K562 treated with DMSO at 1 percent for 48 hours (cell line): ENCODE data around the gene COX6B2. TPM values are rescaled to one million over a fixed set of nuclear protein-coding genes. Genes with fewer than 3 reads are reported as not detected.

Source experiments
- total RNA-seq: library from RNA; unstranded; fragments of 300-600 nt; gene quantifications from 2 replicates; pipeline ENCODE4 v1.2.3, GENCODE V29; 2022; ENCODE audit warnings: low replicate concordance; ENCODE audit errors: extremely low read depth

Gene COX6B2
- total RNA-seq = not detected in 2 replicates

GRCh38 chr19:55354698-55355212 is at the start of gene COX6B2:
COX6B2 (minus strand) TSS chr19:55354719; CDS start chr19:55354521, 198 bp downstream.

GRCh38 chr19:55385724-55386492 is 31.4 kb upstream of the COX6B2 start, which contains the start of gene RPL28:
RPL28 (plus strand) TSS chr19:55385932; CDS start chr19:55386358, 426 bp downstream.

GRCh38 chr19:55384131-55384919 is 29.8 kb upstream of the COX6B2 start, which contains the start of gene TMEM238:
TMEM238 (minus strand) TSS chr19:55384292; CDS start chr19:55384259, 33 bp downstream.

GRCh38 chr19:55376241-55376933 is 21.9 kb upstream of the COX6B2 start, which contains the start of gene TMEM190:
TMEM190 (plus strand) TSS chr19:55376826; CDS start chr19:55376854, 28 bp downstream.

GRCh38 chr19:55370305-55370988 is 15.9 kb upstream of the COX6B2 start, which contains the start of gene IL11:
IL11 (minus strand) TSS chr19:55370463; CDS start chr19:55370310, 153 bp downstream.

GRCh38 chr19:55362990-55363716 is 8.6 kb upstream of the COX6B2 start, which contains the start of gene GARIN5B:
GARIN5B (minus strand) TSS chr19:55363260; CDS start chr19:55363066, 194 bp downstream.

GRCh38 chr19:55339105-55339888 is 15.2 kb downstream of the COX6B2 start, which contains the start of gene KMT5C:
KMT5C (plus strand) TSS chr19:55339876; CDS start chr19:55341937, 2,061 bp downstream.

GRCh38 chr19:55325172-55325571 is 29.3 kb downstream of the COX6B2 start, which contains the start of gene TMEM150B:
TMEM150B (minus strand) TSS chr19:55325341; CDS start chr19:55321036, 4,305 bp downstream.

Other genes starting within 250 kb of the COX6B2 start
- gene PPP1R12C, start 237.1 kb downstream of the COX6B2 start, total RNA-seq = not detected in 2 replicates
- gene TNNT1, start 205.5 kb downstream of the COX6B2 start, total RNA-seq = not detected in 2 replicates
- not detected in 2 replicates for gene TNNI3, start 197.0 kb downstream of the COX6B2 start, total RNA-seq
- gene DNAAF3, start 188.1 kb downstream of the COX6B2 start, total RNA-seq = not detected in 2 replicates
- not detected in 2 replicates for gene SYT5, start 174.4 kb downstream of the COX6B2 start, total RNA-seq
- gene PTPRH, start 145.2 kb downstream of the COX6B2 start, total RNA-seq = not detected in 2 replicates
- gene TMEM86B, start 126.0 kb downstream of the COX6B2 start, total RNA-seq = not detected in 2 replicates
- gene PPP6R1, start 95.7 kb downstream of the COX6B2 start, total RNA-seq = 133 TPM in 1 of 2 replicates, not detected in the other
- not detected in 2 replicates for gene HSPBP1, start 74.6 kb downstream of the COX6B2 start, total RNA-seq
- gene BRSK1, start 70.7 kb downstream of the COX6B2 start, total RNA-seq = not detected in 2 replicates
- gene TMEM150B, start 29.4 kb downstream of the COX6B2 start, total RNA-seq = not detected in 2 replicates
- gene KMT5C, start 14.8 kb downstream of the COX6B2 start, total RNA-seq = not detected in 2 replicates
- not detected in 2 replicates for gene GARIN5B, start 8.5 kb upstream of the COX6B2 start, total RNA-seq
- not detected in 2 replicates for gene IL11, start 15.7 kb upstream of the COX6B2 start, total RNA-seq
- not detected in 2 replicates for gene TMEM190, start 22.1 kb upstream of the COX6B2 start, total RNA-seq
- not detected in 2 replicates for gene TMEM238, start 29.6 kb upstream of the COX6B2 start, total RNA-seq
- gene RPL28, start 31.2 kb upstream of the COX6B2 start, total RNA-seq = 4,209 and 5,908 TPM in 2 replicates
- 2,967 TPM in 1 of 2 replicates, not detected in the other for gene UBE2S, start 53.1 kb upstream of the COX6B2 start, total RNA-seq
- gene SHISA7, start 88.6 kb upstream of the COX6B2 start, total RNA-seq = not detected in 2 replicates
- gene ISOC2, start 106.9 kb upstream of the COX6B2 start, total RNA-seq = not detected in 2 replicates
- gene C19orf85, start 110.0 kb upstream of the COX6B2 start, total RNA-seq = not detected in 2 replicates
- not detected in 2 replicates for gene ZNF628, start 121.9 kb upstream of the COX6B2 start, total RNA-seq
- not detected in 2 replicates for gene NAT14, start 130.5 kb upstream of the COX6B2 start, total RNA-seq
- gene SSC5D, start 133.7 kb upstream of the COX6B2 start, total RNA-seq = not detected in 2 replicates
- not detected in 2 replicates for gene SBK2, start 182.4 kb upstream of the COX6B2 start, total RNA-seq
- not detected in 2 replicates for gene SBK3, start 190.8 kb upstream of the COX6B2 start, total RNA-seq
- gene ZNF579, start 226.1 kb upstream of the COX6B2 start, total RNA-seq = not detected in 2 replicates
- gene FIZ1, start 244.8 kb upstream of the COX6B2 start, total RNA-seq = not detected in 2 replicates
- not detected in 2 replicates for gene ZNF524, start 245.6 kb upstream of the COX6B2 start, total RNA-seq